ENCODE data around the gene PHF21B. TPM values are rescaled to one million over a fixed set of nuclear protein-coding genes. Genes with fewer than 3 reads are reported as not detected.

PHF21B gene
- total and polyA plus RNA-seq, 2 donors (not counting 3 experiments of a cell fraction or from before 2014, with no cell fraction given), result not detected

- POLR2A ChIA-PET, result no interaction called here
- TF ChIP-seq, protein P1, sequence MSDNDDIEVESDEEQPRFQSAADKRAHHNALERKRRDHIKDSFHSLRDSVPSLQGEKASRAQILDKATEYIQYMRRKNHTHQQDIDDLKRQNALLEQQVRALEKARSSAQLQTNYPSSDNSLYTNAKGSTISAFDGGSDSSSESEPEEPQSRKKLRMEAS (IDR thresholded peaks at IDR 0.05; ENCODE audit: insufficient read depth, insufficient read length), result no peak
- TF ChIP-seq EZH2 (IDR thresholded peaks at IDR 0.05; ENCODE audit: borderline replicate concordance, low read depth, low read length, severe bottlenecking), result no peak
- no peak for TF ChIP-seq FOS (IDR thresholded peaks at IDR 0.05; ENCODE audit: borderline replicate concordance, insufficient read depth, low read length)
- TF ChIP-seq, protein P2, sequence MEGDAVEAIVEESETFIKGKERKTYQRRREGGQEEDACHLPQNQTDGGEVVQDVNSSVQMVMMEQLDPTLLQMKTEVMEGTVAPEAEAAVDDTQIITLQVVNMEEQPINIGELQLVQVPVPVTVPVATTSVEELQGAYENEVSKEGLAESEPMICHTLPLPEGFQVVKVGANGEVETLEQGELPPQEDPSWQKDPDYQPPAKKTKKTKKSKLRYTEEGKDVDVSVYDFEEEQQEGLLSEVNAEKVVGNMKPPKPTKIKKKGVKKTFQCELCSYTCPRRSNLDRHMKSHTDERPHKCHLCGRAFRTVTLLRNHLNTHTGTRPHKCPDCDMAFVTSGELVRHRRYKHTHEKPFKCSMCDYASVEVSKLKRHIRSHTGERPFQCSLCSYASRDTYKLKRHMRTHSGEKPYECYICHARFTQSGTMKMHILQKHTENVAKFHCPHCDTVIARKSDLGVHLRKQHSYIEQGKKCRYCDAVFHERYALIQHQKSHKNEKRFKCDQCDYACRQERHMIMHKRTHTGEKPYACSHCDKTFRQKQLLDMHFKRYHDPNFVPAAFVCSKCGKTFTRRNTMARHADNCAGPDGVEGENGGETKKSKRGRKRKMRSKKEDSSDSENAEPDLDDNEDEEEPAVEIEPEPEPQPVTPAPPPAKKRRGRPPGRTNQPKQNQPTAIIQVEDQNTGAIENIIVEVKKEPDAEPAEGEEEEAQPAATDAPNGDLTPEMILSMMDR (IDR thresholded peaks at IDR 0.05; ENCODE audit: extremely low read depth in 1 of 2, insufficient read depth in 1 of 2, low read depth in 1 of 2, low read length in 2 of 2), result no peak
- TF ChIP-seq GATA2 (IDR thresholded peaks at IDR 0.05; ENCODE audit: insufficient read depth, insufficient read length, low read depth, low read length), result no peak
- TF ChIP-seq POLR2A (IDR thresholded peaks at IDR 0.05; ENCODE audit: low read depth, low read length), result no peak
- no peak for TF ChIP-seq JUN (IDR thresholded peaks at IDR 0.05; ENCODE audit: borderline replicate concordance, insufficient read depth, insufficient read length, low read depth)
- no peak for TF ChIP-seq POLR2AphosphoS5 (IDR thresholded peaks at IDR 0.05; ENCODE audit: insufficient read depth, low read depth, low read length)
- TF ChIP-seq MYC (IDR thresholded peaks at IDR 0.05; ENCODE audit: low read depth, low read length), result no peak
These were observed 132.9 kb downstream of the PHF21B start for GRCh38 chr22:44876921-44877320.

More at GRCh38 chr22:44876921-44877320, 132.9 kb downstream of the PHF21B start:
- no TSS peak for BruUV-seq (replicated peaks)
- intact Hi-C loops (cut with micrococcal nuclease) (no loop called here), dilution Hi-C loops (cut with MboI; ENCODE audit: extremely low pct_ligation_motif_present, low sequenced_read_pairs) (no loop called here)
- H3K9me3 ChIP-seq (replicated peaks; ENCODE audit: control insufficient read depth, insufficient read depth, low read length), result peaks cover 2% of the 10 kb centered on the region
- no peaks in the 10 kb centered on the region for H4K20me1 ChIP-seq (replicated peaks; ENCODE audit: control insufficient read depth, extremely low read depth, insufficient read depth, low read length)
- H3K36me3 ChIP-seq (ENCODE audit: control insufficient read depth in 2 of 2, extremely low read depth in 1 of 2, insufficient read depth in 2 of 2, low read length in 2 of 2), result no peaks in the 10 kb centered on the region
- H2AFZ ChIP-seq (ENCODE audit: low read depth, low read length), result no peak overlapping the region
- H3K27ac ChIP-seq (ENCODE audit: insufficient read depth, low read depth, low read length), result no peak overlapping the region
- no peak overlapping the region for H3K9ac ChIP-seq (replicated peaks; ENCODE audit: extremely low read depth, insufficient read depth, low read length)
- no peaks in the 10 kb centered on the region for H3K9me1 ChIP-seq (replicated peaks; ENCODE audit: control insufficient read depth, extremely low read depth, insufficient read depth, low read length)
- CTCF ChIA-PET, result interaction anchor here (1.5 kb wide), 1 partner anchor 56 kb away, joined by 3 read pairs; no protein-coding TSS in a partner anchor
- H3K27me3 ChIP-seq (ENCODE audit: control insufficient read depth in 2 of 2, insufficient read depth in 2 of 2, low read length in 2 of 2), result no peaks in the 10 kb centered on the region
- DNase-seq (ENCODE audit: low read depth, low spot score), result no peak
- FAIRE-seq, result no peak
- H3K79me2 ChIP-seq (ENCODE audit: control insufficient read depth, insufficient read depth, low read length), result no peaks in the 10 kb centered on the region
- H3K4me3 ChIP-seq (replicated peaks in 1 of 3; ENCODE audit: insufficient read depth in 1 of 3, low read depth in 1 of 3, low read length in 3 of 3), result no peak overlapping the region
- no peak overlapping the region for H3K4me2 ChIP-seq (ENCODE audit: insufficient read depth, low read length)
- H3K4me1 ChIP-seq (ENCODE audit: control insufficient read depth, extremely low read depth, insufficient read depth, low read length), result no peaks in the 10 kb centered on the region
